Body of pancreas (tissue), 4 donors: ENCODE results near the gene ANXA4.

ENCODE experiments used
- POLR2A ChIP-seq, 3 donors: fragments of 450-650 bp; IDR thresholded peaks; one replicate each; pipeline ENCODE4 v1.6.1; 2016; ENCODE audit warnings: antibody characterized with exemption in 3 of 3, mild to moderate bottlenecking in 2 of 3
- TF ChIP-seq, protein P1 (sequence below), 7 experiments: fragments of 450-650 bp in 4 of 7; fragments of 200-600 bp in 3 of 7; sonication (generic) in 3 of 7; IDR thresholded peaks; one replicate each; pipeline ENCODE4 v1.5.1; 2016 to 2019; ENCODE audit warnings: antibody characterized with exemption in 7 of 7

DNA sequence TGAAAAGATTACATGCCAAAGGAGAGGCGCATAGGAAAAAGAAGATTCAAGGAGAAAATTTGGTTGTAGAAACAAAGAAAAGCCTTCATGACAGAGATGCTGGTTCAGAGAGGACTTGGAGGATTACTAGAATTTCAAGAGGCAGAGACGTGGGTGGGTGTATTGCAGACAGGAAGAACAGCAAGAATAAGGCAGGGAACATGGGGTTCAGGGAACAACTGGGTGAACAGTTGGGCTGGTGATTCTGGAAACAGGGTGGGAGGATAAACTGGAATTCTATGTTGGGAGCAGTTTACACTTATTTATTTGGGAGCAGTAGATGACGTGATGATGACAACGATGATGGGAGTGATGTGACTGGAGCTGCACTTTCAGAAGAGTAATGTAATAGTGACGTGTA, 69.1 kb downstream of the ANXA4 start:
- TF ChIP-seq, protein P1, sequence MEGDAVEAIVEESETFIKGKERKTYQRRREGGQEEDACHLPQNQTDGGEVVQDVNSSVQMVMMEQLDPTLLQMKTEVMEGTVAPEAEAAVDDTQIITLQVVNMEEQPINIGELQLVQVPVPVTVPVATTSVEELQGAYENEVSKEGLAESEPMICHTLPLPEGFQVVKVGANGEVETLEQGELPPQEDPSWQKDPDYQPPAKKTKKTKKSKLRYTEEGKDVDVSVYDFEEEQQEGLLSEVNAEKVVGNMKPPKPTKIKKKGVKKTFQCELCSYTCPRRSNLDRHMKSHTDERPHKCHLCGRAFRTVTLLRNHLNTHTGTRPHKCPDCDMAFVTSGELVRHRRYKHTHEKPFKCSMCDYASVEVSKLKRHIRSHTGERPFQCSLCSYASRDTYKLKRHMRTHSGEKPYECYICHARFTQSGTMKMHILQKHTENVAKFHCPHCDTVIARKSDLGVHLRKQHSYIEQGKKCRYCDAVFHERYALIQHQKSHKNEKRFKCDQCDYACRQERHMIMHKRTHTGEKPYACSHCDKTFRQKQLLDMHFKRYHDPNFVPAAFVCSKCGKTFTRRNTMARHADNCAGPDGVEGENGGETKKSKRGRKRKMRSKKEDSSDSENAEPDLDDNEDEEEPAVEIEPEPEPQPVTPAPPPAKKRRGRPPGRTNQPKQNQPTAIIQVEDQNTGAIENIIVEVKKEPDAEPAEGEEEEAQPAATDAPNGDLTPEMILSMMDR (IDR thresholded peaks at IDR 0.05) = no peak
- no peak for TF ChIP-seq POLR2A (IDR thresholded peaks at IDR 0.05)
